Tibial nerve (tissue), 4 donors: ENCODE data around the gene DPP10. TPM values are rescaled to one million over a fixed set of nuclear protein-coding genes. Genes with fewer than 3 reads are reported as not detected.
"Not testable (repeated sequence)": the region's sequence is repeated elsewhere in the genome, so short reads cannot be mapped to it uniquely, and the experiment has no call there.

Source experiments
- DNase-seq, 2 donors: peaks; one replicate each; pipeline ENCODE4 v3.0.0-alpha.2; 2019; ENCODE audit warnings: low spot score in 2 of 2
- H3K27ac ChIP-seq, 4 donors: fragments of 200-600 bp; sonication (generic) in 3 of 4; one replicate each; pipeline ENCODE4 v1.5.1; 2017 to 2019; ENCODE audit warnings: mild to moderate bottlenecking in 1 of 4
- H3K27me3 ChIP-seq, 2 donors: fragments of 200-600 bp; sonication (generic) in 1 of 2; one replicate each; pipeline versions ENCODE4 v1.5.1 to v1.6.0; 2017 to 2019
- H3K36me3 ChIP-seq, 3 donors: fragments of 200-600 bp; sonication (generic); one replicate each; pipeline ENCODE4 v1.5.1; 2018 to 2019
- H3K4me1 ChIP-seq, 4 donors: fragments of 200-600 bp; sonication (generic) in 3 of 4; one replicate each; pipeline ENCODE4 v1.5.1; 2017 to 2019
- H3K4me3 ChIP-seq, 4 donors: fragments of 200-600 bp; sonication (generic) in 3 of 4; one replicate each; pipeline ENCODE4 v1.5.1; 2017 to 2019; ENCODE audit warnings: mild to moderate bottlenecking in 1 of 4, moderate library complexity in 1 of 4
- H3K9me3 ChIP-seq, 4 donors: fragments of 200-600 bp; sonication (generic) in 3 of 4; one replicate each; pipeline ENCODE4 v1.5.1; 2017 to 2019
- EP300 ChIP-seq, 2 donors: sonication (generic); formaldehyde crosslinking; IDR thresholded peaks; one replicate each; pipeline ENCODE4 v1.6.1; 2017; ENCODE audit warnings: antibody characterized with exemption in 2 of 2, mild to moderate bottlenecking in 1 of 2
- POLR2A ChIP-seq, 2 donors: fragments of 450-650 bp; IDR thresholded peaks; one replicate each; pipeline ENCODE4 v1.6.1; 2017; ENCODE audit warnings: antibody characterized with exemption in 2 of 2, mild to moderate bottlenecking in 2 of 2, moderate library complexity in 2 of 2
- WGBS, 2 donors: methylation state at CpG; one replicate each; pipeline ENCODE4 v1.1.5; 2018; 5-methylcytosine and 5-hydroxymethylcytosine counted together
- total RNA-seq, 4 donors: library from RNA; depleted of rRNA; stranded (reverse); fragments of >200 nt; gene quantifications; one replicate each; pipeline ENCODE4 v1.1.0, GENCODE V29; 2016
- TF ChIP-seq, protein P1 (sequence below), 5 experiments: fragments of 200-600 bp in 3 of 5; fragments of 450-650 bp in 2 of 5; sonication (generic) in 3 of 5; IDR thresholded peaks; one replicate each; pipeline ENCODE4 v1.5.1; 2016 to 2019; ENCODE audit warnings: antibody characterized with exemption in 5 of 5, mild to moderate bottlenecking in 3 of 5, moderate library complexity in 2 of 5

DPP10 gene
- 1 to 10 TPM in 1 of 4 donors, under 1 TPM in 1, not detected in 2; 0.20 to 2.1 TPM for total RNA-seq

DNA sequence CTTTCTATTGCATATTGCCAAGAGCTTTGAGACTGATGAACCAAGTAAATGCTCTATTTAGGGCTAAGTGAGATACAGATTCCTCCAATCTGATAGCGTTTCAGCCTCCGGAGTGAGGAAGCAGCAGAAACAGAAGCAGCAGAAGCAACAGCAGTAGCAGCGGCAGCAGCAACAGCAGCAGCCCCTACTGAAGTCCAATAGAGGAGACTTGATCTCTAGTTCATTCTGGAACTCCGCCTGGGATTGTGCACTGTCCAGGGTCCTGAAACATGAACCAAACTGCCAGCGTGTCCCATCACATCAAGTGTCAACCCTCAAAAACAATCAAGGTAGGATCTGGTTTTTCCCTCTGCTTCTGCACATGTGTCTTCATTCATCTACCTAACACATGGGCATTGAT, at the start of gene DPP10:
Gene DPP10, plus strand, starts transcription at position 132 of the 400 bp plus-strand sequence.
- H3K4me1 ChIP-seq: no peaks in the 10 kb centered on the region
- no peaks in the 10 kb centered on the region for H3K36me3 ChIP-seq
- no peaks in the 10 kb centered on the region for H3K27me3 ChIP-seq
- no peak for DNase-seq
- no peaks in the 10 kb centered on the region for H3K9me3 ChIP-seq
- TF ChIP-seq EP300 (IDR thresholded peaks at IDR 0.05): no peak
- TF ChIP-seq, protein P1, sequence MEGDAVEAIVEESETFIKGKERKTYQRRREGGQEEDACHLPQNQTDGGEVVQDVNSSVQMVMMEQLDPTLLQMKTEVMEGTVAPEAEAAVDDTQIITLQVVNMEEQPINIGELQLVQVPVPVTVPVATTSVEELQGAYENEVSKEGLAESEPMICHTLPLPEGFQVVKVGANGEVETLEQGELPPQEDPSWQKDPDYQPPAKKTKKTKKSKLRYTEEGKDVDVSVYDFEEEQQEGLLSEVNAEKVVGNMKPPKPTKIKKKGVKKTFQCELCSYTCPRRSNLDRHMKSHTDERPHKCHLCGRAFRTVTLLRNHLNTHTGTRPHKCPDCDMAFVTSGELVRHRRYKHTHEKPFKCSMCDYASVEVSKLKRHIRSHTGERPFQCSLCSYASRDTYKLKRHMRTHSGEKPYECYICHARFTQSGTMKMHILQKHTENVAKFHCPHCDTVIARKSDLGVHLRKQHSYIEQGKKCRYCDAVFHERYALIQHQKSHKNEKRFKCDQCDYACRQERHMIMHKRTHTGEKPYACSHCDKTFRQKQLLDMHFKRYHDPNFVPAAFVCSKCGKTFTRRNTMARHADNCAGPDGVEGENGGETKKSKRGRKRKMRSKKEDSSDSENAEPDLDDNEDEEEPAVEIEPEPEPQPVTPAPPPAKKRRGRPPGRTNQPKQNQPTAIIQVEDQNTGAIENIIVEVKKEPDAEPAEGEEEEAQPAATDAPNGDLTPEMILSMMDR (IDR thresholded peaks at IDR 0.05): no peak
- H3K4me3 ChIP-seq: no peak within 1 kb of the TSS
- WGBS, 2 donors: 5 to 7% methylated on average over 5 of the region's 5 CpGs
- H3K27ac ChIP-seq: no peak within 1 kb of the TSS

DNA sequence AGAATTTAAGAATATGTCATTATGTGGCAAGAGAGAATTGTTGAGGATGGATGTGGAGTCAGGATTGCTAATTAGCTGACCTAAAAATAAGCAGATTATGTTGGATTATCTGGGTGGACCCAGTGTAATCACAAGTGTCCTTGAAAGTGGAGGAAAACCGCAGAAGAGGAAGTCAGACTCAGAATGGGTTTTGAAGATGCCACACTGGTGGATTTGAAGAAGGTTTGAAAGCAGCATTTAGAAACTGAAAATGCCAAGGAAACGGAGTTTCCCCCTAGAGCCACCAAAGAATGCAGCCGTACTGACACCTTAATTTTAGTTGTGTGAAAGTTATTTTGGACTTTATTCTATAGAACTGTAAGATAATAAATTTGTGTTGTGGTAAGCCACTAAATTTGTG, 41.6 kb upstream of the DPP10 start:
- no peak for DNase-seq
- H3K27me3 ChIP-seq: no peaks in the 10 kb centered on the region
- H3K36me3 ChIP-seq: no peaks in the 10 kb centered on the region
- H3K4me3 ChIP-seq: no peak overlapping the region
- H3K9me3 ChIP-seq: no peaks in the 10 kb centered on the region
- peaks cover 0 to 18% (median 0%) of the 10 kb centered on the region in 4 donors for H3K4me1 ChIP-seq
- H3K27ac ChIP-seq: no peak overlapping the region
- TF ChIP-seq EP300 (IDR thresholded peaks at IDR 0.05): peak in 1 of 2 donors; percentile 6
- TF ChIP-seq, protein P1 (IDR thresholded peaks at IDR 0.05): no peak
- WGBS, 2 donors: 72 to 80% methylated on average over 3 of the region's 3 CpGs

- TF ChIP-seq POLR2A (IDR thresholded peaks at IDR 0.05) (no peak), EP300 (IDR thresholded peaks at IDR 0.05) (no peak)
- TF ChIP-seq, protein P1 (IDR thresholded peaks at IDR 0.05): no peak
- Histone ChIP-seq H3K4me3 (no peak overlapping the region), H3K4me1 (peaks cover 0 to 9% (median 0%) of the 10 kb centered on the region in 4 donors), H3K27ac (no peak overlapping the region), H3K36me3 (no peaks in the 10 kb centered on the region), H3K9me3 (peaks cover 0 to 4% (median 1%) of the 10 kb centered on the region in 4 donors), H3K27me3 (no peaks in the 10 kb centered on the region)
- WGBS, 2 donors: 58 to 66% methylated on average over 10 of the region's 10 CpGs
- DNase-seq: peak in 1 of 2 donors; percentile 7
These were observed 37.0 kb upstream of the DPP10 start for GRCh38 chr2:114405247-114406116.

DNA sequence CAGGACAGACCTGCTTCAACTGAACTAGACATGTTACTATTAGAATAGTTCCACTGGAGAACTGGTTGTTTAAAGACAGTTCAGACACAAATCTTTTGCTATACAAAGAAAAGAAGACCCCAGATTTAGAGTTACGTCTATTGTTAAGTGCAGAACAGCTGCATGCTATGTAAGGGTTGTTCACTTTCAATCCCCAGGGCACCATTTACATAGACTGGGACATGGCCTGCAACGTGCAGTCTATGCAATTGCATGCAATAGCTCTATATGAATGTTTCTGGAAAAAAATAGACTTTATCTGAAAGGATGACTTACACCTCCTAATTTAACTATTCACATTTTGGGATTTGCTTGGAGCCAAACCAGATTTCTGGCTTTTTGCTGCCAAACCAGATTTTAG, 36.1 kb upstream of the DPP10 start:
- DNase-seq: no peak
- H3K4me1 ChIP-seq: peaks cover 0 to 9% (median 0%) of the 10 kb centered on the region in 4 donors
- no peaks in the 10 kb centered on the region for H3K27me3 ChIP-seq
- TF ChIP-seq POLR2A (IDR thresholded peaks at IDR 0.05) (no peak), EP300 (IDR thresholded peaks at IDR 0.05) (no peak)
- TF ChIP-seq, protein P1 (IDR thresholded peaks at IDR 0.05): no peak
- H3K36me3 ChIP-seq: no peaks in the 10 kb centered on the region
- peaks cover 0 to 4% (median 1%) of the 10 kb centered on the region in 4 donors for H3K9me3 ChIP-seq
- WGBS, 2 donors: 70 to 71% methylated on average over 2 of the region's 2 CpGs
- no peak overlapping the region for H3K4me3 ChIP-seq
- H3K27ac ChIP-seq: no peak overlapping the region

DNA sequence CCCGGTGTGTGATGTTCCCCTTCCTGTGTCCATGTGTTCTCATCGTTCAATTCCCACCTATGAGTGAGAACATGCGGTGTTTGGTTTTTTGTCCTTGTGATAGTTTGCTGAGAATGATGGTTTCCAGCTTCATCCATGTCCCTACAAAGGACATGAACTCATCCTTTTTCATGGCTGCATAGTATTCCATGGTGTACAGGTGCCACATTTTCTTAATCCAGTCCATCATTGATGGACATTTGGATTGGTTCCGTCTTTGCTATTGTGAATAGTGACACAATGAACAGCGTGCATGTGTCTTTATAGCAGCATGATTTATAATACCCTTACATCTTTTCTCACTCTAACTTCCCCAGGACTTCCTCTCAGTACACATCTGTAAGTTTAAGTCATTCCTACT, 35.1 kb upstream of the DPP10 start:
- 94 to 100% methylated on average over 3 to 5 of the region's 5 CpGs for WGBS, 2 donors
- not testable (repeated sequence) for DNase-seq, H3K27me3 ChIP-seq, H3K9me3 ChIP-seq, H3K27ac ChIP-seq, H3K4me1 ChIP-seq, H3K4me3 ChIP-seq, H3K36me3 ChIP-seq
